ENCODE results near the gene ADARB2. TPM values are rescaled to one million over a fixed set of nuclear protein-coding genes. Genes with fewer than 3 reads are reported as not detected.

ADARB2 gene
- total and polyA plus RNA-seq, 2 experiments from 2014 or later: 0.13 to 0.48 TPM

GRCh38 chr10:1232164-1232911 lies 505.0 kb downstream of the ADARB2 start:
- Histone ChIP-seq H3K4me2 (no peak overlapping the region), H3K4me3 (no peak overlapping the region), H3K9me2 (replicated peaks; ENCODE audit: insufficient read depth) (no peaks in the 10 kb centered on the region), H3K27ac (no peak overlapping the region), H3K36me3 (replicated peaks; ENCODE audit: insufficient read depth, low read depth) (no peaks in the 10 kb centered on the region), H4K20me1 (ENCODE audit: insufficient read depth, poor library complexity, severe bottlenecking) (no peaks in the 10 kb centered on the region), H3K9me3 (ENCODE audit: low read depth) (no peaks in the 10 kb centered on the region), H3K4me1 (ENCODE audit: insufficient read depth) (no peaks in the 10 kb centered on the region), H3K79me2 (no peaks in the 10 kb centered on the region), H2AFZ (no peak overlapping the region), H3K27me3 (peaks cover 4% of the 10 kb centered on the region)
- no peak for DNase-seq (ENCODE audit: low spot score)
- 98% methylated on average over 9 of the region's 9 CpGs for WGBS (ENCODE audit: low lambda C conversion rate, missing lambda C conversion rate)
- TF ChIP-seq EZH2 (IDR thresholded peaks at IDR 0.05; ENCODE audit: borderline replicate concordance) (no peak), EZH2phosphoT487 (IDR thresholded peaks at IDR 0.05; ENCODE audit: low read depth, severe bottlenecking, unreplicated experiment) (no peak), CTCF (IDR thresholded peaks at IDR 0.05; ENCODE audit: poor library complexity) (no peak)

DNA sequence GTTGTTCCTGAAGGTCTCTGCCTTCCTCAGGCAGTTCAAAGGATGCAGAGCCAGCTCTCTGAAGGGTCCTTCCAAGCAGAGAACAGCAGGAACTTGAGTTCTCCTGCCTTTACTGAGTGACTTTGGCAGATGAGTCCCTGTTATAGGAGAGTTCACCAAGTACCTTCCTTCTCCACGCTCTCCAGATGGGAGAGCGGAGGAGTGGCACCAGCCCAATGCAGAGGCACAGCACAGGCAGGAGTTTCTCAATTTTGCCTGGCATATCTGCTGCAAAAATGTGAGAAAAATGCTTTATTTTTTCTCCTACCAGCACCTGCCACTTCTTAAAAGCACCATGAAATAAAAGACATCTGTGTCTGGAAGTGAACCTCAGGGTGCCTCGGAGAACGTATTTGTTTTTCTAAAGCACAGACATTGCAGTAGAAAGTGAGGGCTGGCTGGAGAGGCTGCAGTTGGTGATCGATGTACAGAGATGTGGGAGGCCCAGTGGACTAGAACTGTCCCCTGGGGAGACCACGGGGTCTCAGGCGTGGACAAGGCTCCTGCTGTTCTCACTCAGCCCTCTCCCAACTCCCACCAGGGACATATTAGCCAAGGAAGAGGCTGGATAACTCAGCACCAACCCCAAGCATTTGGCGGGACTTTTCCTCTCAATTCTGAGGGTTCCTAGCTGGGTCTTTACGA lies 506.6 kb downstream of the ADARB2 start:
- Histone ChIP-seq H3K36me3 (replicated peaks; ENCODE audit: insufficient read depth, low read depth) (no peaks in the 10 kb centered on the region), H3K79me2 (no peaks in the 10 kb centered on the region), H4K20me1 (ENCODE audit: insufficient read depth, poor library complexity, severe bottlenecking) (no peaks in the 10 kb centered on the region), H3K27ac (no peak overlapping the region), H3K4me1 (ENCODE audit: insufficient read depth) (no peaks in the 10 kb centered on the region), H3K4me2 (no peak overlapping the region), H2AFZ (no peak overlapping the region), H3K9me3 (ENCODE audit: low read depth) (no peaks in the 10 kb centered on the region), H3K27me3 (peaks cover 4% of the 10 kb centered on the region), H3K4me3 (no peak overlapping the region), H3K9me2 (replicated peaks; ENCODE audit: insufficient read depth) (no peaks in the 10 kb centered on the region)
- DNase-seq (ENCODE audit: low spot score): no peak
- WGBS (ENCODE audit: low lambda C conversion rate, missing lambda C conversion rate): 82% methylated on average over 9 of the region's 9 CpGs
- TF ChIP-seq EZH2phosphoT487 (IDR thresholded peaks at IDR 0.05; ENCODE audit: low read depth, severe bottlenecking, unreplicated experiment) (no peak), EZH2 (IDR thresholded peaks at IDR 0.05; ENCODE audit: borderline replicate concordance) (no peak)

- Histone ChIP-seq H4K20me1 (ENCODE audit: insufficient read depth, poor library complexity, severe bottlenecking) (no peaks in the 10 kb centered on the region), H3K4me1 (ENCODE audit: insufficient read depth) (no peaks in the 10 kb centered on the region), H3K27ac (no peak overlapping the region), H3K4me3 (no peak overlapping the region), H2AFZ (no peak overlapping the region), H3K9me2 (replicated peaks; ENCODE audit: insufficient read depth) (no peaks in the 10 kb centered on the region), H3K4me2 (no peak overlapping the region), H3K27me3 (peaks cover 4% of the 10 kb centered on the region), H3K79me2 (no peaks in the 10 kb centered on the region), H3K36me3 (replicated peaks; ENCODE audit: insufficient read depth, low read depth) (no peaks in the 10 kb centered on the region), H3K9me3 (ENCODE audit: low read depth) (no peaks in the 10 kb centered on the region)
- WGBS (ENCODE audit: low lambda C conversion rate, missing lambda C conversion rate): 86% methylated on average over 8 of the region's 8 CpGs
- no peak for DNase-seq (ENCODE audit: low spot score)
- TF ChIP-seq EZH2phosphoT487 (IDR thresholded peaks at IDR 0.05; ENCODE audit: low read depth, severe bottlenecking, unreplicated experiment): no peak
- no peak for TF ChIP-seq CTCF (IDR thresholded peaks at IDR 0.05; ENCODE audit: poor library complexity)
- no peak for TF ChIP-seq EZH2 (IDR thresholded peaks at IDR 0.05; ENCODE audit: borderline replicate concordance)
These were observed 507.2 kb downstream of the ADARB2 start for GRCh38 chr10:1230138-1230537.

GRCh38 chr10:1229574-1229973 lies 507.8 kb downstream of the ADARB2 start:
- Histone ChIP-seq H3K9me3 (ENCODE audit: low read depth) (no peaks in the 10 kb centered on the region), H3K27ac (no peak overlapping the region), H3K4me2 (no peak overlapping the region), H3K4me3 (no peak overlapping the region), H2AFZ (no peak overlapping the region), H3K27me3 (peaks cover 4% of the 10 kb centered on the region), H3K4me1 (ENCODE audit: insufficient read depth) (no peaks in the 10 kb centered on the region), H3K9me2 (replicated peaks; ENCODE audit: insufficient read depth) (no peaks in the 10 kb centered on the region), H4K20me1 (ENCODE audit: insufficient read depth, poor library complexity, severe bottlenecking) (no peaks in the 10 kb centered on the region), H3K36me3 (replicated peaks; ENCODE audit: insufficient read depth, low read depth) (no peaks in the 10 kb centered on the region), H3K79me2 (no peaks in the 10 kb centered on the region)
- WGBS (ENCODE audit: low lambda C conversion rate, missing lambda C conversion rate): 91% methylated on average over 10 of the region's 10 CpGs
- no peak for DNase-seq (ENCODE audit: low spot score)
- TF ChIP-seq EZH2 (IDR thresholded peaks at IDR 0.05; ENCODE audit: borderline replicate concordance) (no peak), EZH2phosphoT487 (IDR thresholded peaks at IDR 0.05; ENCODE audit: low read depth, severe bottlenecking, unreplicated experiment) (no peak), CTCF (IDR thresholded peaks at IDR 0.05; ENCODE audit: poor library complexity) (no peak)

Measured in hepatocyte (in vitro differentiated cells).